HUES48 (cell line): Measurements from ENCODE around the gene EIPR1.
A peak's percentile ranks its signal among the peaks of the same experiment; 100 is the strongest.

Experiments used
- H3K27ac ChIP-seq: one replicate; pipeline ENCODE4 v1.7.0; 2013; ENCODE audit warnings: low read depth, low read length, inconsistent platforms
- H3K27me3 ChIP-seq: 2 replicates; pipeline ENCODE4 v1.6.1; 2013; ENCODE audit warnings: mild to moderate bottlenecking, low read length; ENCODE audit not compliant: control insufficient read depth, insufficient read depth
- H3K36me3 ChIP-seq: 2 replicates; pipeline ENCODE4 v1.6.1; 2013; ENCODE audit warnings: low read length; ENCODE audit not compliant: control insufficient read depth, insufficient read depth
- H3K4me1 ChIP-seq: 2 replicates; pipeline ENCODE4 v1.6.1; 2013; ENCODE audit warnings: mild to moderate bottlenecking, low read length; ENCODE audit not compliant: control insufficient read depth, insufficient read depth
- H3K4me3 ChIP-seq: 2 replicates; pipeline ENCODE4 v1.5.1; 2013; ENCODE audit warnings: mild to moderate bottlenecking, low read depth, low read length
- H3K9ac ChIP-seq: 2 replicates; pipeline ENCODE4 v1.6.1; 2013; ENCODE audit warnings: mild to moderate bottlenecking, low read depth, low read length, moderate library complexity
- H3K9me3 ChIP-seq: 2 replicates; pipeline ENCODE4 v1.6.1; 2013; ENCODE audit warnings: low read length; ENCODE audit not compliant: control insufficient read depth, insufficient read depth

Gene EIPR1

DNA sequence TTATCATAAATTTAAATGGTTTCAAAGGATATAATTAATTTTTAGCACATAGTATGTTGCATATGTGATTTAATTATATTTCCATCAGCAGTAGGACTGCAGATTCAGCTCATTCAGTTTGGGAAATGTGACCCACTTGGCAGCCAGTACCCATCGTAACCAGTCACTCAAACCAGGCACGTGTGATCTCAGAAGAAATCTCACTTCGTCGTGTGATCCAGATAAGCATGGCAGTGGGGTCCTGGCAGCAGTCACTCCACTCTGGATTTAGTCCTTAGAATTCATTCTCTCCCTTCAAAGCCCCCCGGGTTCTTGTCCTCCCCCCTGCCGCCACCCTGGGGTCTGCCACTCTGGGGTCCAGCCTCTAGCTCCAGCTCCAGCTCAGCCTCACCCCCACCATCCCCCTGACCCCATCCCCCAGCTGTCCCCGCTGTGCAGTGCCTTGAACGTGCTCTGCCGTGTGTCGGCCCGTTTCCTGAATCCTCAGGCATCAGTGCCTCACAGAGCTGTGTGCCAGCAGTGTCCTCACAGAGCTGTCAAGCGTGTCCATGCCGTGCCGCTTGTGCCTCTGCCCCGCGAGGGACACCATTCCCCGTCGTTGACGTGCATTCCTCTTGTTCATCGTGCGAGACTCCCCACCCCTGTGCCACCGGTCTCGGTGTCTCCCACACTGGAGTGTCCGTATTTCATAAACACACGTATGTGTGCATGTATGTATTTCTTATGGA lies 36.7 kb upstream of the EIPR1 start:
- Histone ChIP-seq H3K27me3 (no peaks in the 10 kb centered on the region), H3K4me3 (no peak overlapping the region), H3K9ac (no peak overlapping the region), H3K27ac (no peak overlapping the region), H3K9me3 (no peaks in the 10 kb centered on the region), H3K4me1 (no peaks in the 10 kb centered on the region), H3K36me3 (no peaks in the 10 kb centered on the region)

DNA sequence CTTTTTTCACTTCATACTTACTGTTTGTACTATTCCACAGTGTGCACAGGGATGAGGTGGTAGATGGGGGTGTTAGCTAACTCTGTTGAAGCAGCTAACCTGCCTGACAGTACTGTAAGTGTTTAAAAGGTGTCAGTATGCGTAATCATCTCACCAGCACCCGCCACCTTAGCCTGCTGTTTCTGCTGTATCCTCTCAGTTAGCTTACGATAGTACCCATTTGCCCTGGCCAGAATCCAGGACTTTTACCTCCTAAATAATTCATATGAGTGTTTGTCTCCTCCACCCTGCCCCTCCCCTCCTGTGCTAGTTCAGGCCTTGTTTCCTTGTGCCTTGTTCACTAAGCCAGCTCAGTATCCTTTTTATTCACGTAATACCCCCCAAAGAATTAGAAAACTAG lies 36.1 kb upstream of the EIPR1 start:
- H3K4me3 ChIP-seq: no peak overlapping the region
- no peak overlapping the region for H3K9ac ChIP-seq
- H3K27ac ChIP-seq: no peak overlapping the region
- no peaks in the 10 kb centered on the region for H3K4me1 ChIP-seq
- no peaks in the 10 kb centered on the region for H3K27me3 ChIP-seq
- H3K36me3 ChIP-seq: no peaks in the 10 kb centered on the region
- no peaks in the 10 kb centered on the region for H3K9me3 ChIP-seq

DNA sequence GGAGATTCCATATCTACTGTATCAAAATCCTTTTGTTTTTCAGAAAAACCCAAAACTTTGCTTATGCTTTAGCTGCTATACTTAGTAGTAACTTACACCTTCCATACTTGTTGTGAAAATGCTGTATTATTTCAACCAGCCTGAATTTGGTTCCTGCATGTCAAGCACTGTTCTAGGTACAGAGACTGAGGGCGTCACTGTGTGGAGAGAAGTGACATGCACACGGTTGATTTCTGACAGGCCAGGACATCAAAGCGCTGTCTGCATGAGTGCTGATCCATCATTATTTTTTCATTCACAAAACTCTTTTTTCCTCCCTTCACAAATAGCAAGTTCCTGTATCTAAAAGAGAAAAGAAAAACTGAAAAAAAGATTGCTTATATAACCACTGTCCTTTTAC lies 33.5 kb upstream of the EIPR1 start:
- 0 out of 2 replicates have a peak, but pooled peaks cover 5% of the 10 kb centered on the region for H3K36me3 ChIP-seq
- no peak overlapping the region for H3K4me3 ChIP-seq
- no peak overlapping the region for H3K9ac ChIP-seq
- no peak overlapping the region for H3K27ac ChIP-seq
- H3K4me1 ChIP-seq: no peaks in the 10 kb centered on the region
- no peaks in the 10 kb centered on the region for H3K27me3 ChIP-seq
- no peaks in the 10 kb centered on the region for H3K9me3 ChIP-seq

DNA sequence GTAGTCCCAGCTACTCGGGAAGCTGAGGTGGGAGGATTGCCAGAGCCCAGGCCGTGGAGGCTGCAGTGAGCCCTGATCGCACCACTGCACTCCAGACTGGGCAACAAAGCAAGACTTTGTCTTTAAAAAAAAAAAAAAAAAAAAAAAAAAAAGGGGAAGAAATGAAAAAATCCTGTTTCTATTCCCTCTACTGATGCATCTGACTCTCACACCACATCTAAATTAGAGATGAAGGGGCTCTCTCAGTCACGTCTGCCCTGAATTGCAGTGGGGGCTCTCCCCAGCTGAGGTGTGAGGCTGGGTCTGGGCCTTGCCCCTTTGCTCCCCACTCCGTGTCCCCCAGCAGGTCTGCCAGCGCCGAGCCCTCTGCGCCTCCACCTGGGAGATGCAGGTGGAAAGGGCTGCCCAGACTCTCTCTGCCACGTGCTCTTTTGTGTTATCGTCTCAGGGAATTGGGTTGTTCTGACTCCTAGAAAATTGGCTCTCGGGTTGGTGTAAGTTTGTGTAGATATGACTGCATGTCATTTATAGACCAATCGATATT lies 32.1 kb upstream of the EIPR1 start:
- H3K9me3 ChIP-seq: no peaks in the 10 kb centered on the region
- no peaks in the 10 kb centered on the region for H3K27me3 ChIP-seq
- no peaks in the 10 kb centered on the region for H3K4me1 ChIP-seq
- H3K27ac ChIP-seq: no peak overlapping the region
- no peak overlapping the region for H3K9ac ChIP-seq
- no peak overlapping the region for H3K4me3 ChIP-seq
- H3K36me3 ChIP-seq: 0 out of 2 replicates have a peak, but pooled peaks cover 10% of the 10 kb centered on the region

DNA sequence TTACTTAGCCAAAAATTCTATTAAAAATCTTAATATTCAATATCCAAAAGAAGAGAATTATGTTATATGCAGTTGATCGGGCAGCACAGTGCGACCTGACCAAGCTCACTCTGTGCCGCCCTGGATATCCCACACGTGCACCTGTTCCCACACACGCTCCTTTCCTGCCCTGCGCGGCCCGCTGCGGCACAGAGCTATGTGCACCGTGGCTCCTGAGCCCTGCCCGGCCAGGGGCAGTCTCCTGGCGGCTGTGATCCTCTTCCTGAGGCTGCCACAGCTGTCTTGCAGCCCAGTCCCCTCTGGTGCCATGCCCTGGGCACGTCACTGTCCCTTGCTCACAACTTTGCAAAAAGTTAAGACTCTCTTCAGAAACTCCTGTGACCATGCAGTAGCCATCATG lies 31.2 kb upstream of the EIPR1 start:
- Histone ChIP-seq H3K27ac (no peak overlapping the region), H3K27me3 (no peaks in the 10 kb centered on the region), H3K4me1 (no peaks in the 10 kb centered on the region), H3K4me3 (no peak overlapping the region), H3K9ac (no peak overlapping the region), H3K9me3 (no peaks in the 10 kb centered on the region), H3K36me3 (0 out of 2 replicates have a peak, but pooled peaks cover 10% of the 10 kb centered on the region)

DNA sequence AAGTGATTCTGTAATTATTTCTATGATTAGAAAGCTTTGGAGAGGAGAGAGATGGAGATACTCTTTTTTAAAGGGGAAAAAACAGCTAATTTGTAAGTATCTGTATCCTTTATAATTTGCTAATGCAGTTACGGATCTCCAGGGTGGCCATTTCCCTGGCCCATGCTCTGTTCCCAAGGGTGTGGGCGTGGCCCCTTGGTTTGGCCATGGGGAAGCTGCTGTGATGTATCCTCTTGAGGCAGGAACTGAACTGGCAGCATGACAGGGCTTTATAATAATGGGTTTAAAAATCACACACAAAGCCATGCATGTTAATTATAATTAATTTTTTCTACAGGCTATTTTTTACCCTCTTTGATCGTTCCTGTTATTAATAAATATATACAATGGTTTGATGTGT lies 28.9 kb upstream of the EIPR1 start:
- Histone ChIP-seq H3K9ac (no peak overlapping the region), H3K27ac (no peak overlapping the region), H3K36me3 (peaks cover 21% of the 10 kb centered on the region; the same call in 1 of the 2 replicates), H3K9me3 (no peaks in the 10 kb centered on the region), H3K4me3 (no peak overlapping the region), H3K4me1 (no peaks in the 10 kb centered on the region), H3K27me3 (no peaks in the 10 kb centered on the region)

DNA sequence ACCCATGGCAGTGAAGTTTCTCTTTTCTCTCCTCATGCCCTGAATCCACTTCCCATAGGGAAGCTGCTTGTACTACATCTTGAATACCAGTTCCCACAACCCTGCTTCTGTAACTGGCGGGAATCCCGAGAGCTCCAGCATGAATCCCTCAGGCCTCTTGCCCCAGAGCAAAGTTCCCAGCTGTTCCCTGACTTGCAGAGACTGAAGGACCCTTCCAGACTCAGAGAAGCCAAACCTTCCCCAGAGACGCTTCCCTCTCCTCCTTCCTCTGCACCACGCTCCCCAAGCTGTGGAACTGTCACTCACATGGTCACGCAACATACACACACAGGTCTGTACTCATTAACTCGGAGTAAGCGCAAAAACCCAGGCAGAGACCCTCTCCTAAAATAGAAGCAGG lies 28.3 kb upstream of the EIPR1 start:
- no peaks in the 10 kb centered on the region for H3K9me3 ChIP-seq
- H3K36me3 ChIP-seq: peaks cover 26% of the 10 kb centered on the region
- H3K27me3 ChIP-seq: no peaks in the 10 kb centered on the region
- no peak overlapping the region for H3K4me3 ChIP-seq
- H3K27ac ChIP-seq: no peak overlapping the region
- no peak overlapping the region for H3K9ac ChIP-seq
- H3K4me1 ChIP-seq: no peaks in the 10 kb centered on the region

DNA sequence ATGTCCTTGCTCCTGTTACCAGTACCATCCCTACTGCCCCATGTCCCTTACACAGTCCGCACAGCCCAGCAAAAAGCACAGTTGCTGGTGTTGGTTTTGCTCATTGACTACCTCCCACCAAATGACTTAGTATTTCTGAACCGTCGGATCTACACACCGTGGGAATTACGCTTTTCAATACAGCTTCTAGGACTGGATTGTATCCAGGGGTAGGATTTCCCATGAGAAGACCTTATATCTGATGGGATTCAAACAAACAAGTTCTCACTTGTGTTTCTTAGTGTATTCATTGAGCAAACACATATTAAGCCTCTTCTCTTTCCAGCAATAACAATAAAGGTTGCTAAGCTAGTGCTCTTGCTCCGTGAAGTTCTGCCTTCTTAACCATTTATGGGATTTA lies 27.7 kb upstream of the EIPR1 start:
- no peak overlapping the region for H3K9ac ChIP-seq
- peaks cover 29% of the 10 kb centered on the region for H3K36me3 ChIP-seq
- H3K27ac ChIP-seq: no peak overlapping the region
- H3K4me1 ChIP-seq: no peaks in the 10 kb centered on the region
- no peaks in the 10 kb centered on the region for H3K27me3 ChIP-seq
- H3K9me3 ChIP-seq: no peaks in the 10 kb centered on the region
- H3K4me3 ChIP-seq: no peak overlapping the region

DNA sequence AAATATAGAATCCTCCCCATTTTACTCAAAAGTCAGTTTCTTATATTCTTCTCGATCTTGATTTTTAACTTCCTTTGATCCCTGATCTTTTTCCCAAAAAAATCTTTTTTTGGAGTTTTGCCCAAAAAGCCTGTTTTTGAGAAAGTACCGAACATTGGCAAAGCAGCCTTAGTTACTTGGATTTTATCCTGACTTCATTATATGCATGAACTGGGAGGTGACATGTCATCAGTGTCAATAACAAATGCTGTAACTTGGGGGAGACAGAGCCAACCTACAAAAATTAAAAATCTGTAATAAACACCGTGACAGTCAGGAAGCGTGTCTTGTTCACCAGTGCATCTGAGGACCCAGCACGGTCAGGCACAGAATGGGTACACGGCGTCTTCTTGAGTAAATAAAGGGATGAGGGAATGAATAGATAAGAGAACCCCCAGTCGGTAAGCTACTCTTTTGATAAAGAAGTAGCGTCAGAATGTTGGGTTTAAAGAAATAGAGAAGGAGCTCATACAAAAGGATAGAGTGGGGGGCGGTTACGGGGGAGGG lies 26.8 kb upstream of the EIPR1 start:
- Histone ChIP-seq H3K27ac (no peak overlapping the region), H3K9me3 (no peaks in the 10 kb centered on the region)

DNA sequence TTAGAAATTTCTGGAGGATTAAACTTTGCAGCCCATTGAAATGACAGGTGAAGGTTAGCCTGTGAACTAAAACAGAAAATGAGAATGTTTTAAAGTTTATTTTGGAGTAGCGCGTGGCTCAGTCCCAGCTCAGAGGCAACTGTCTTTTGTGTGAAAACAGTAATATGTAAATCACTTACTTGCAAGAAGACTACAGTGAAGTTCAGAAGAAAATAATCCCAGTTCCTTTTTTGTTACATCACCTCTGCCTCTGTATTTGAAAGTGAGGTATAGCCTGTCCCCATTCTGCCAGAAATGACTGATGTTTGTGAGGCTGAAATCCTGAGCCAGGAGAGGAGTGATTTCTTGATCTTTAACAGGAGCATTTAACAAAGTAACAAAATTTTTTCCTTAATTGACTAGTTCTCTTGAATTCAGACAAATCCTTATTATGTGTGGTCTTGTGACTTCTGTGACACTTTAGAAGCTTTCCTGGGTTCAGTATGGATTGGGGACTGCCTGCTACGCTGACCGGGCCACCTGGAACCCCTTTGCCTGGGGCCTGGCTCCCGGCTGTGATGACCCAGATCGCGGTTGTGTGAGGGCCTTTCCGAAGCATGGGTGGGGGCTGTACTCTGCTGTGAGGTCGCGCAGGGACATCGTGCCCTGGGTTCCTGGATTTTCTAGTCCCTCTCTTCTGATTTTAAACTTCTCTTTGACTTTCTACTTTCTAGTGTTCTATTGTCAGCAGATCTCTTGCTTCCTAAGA lies 26.1 kb upstream of the EIPR1 start:
- no peaks in the 10 kb centered on the region for H3K27me3 ChIP-seq
- no peak overlapping the region for H3K27ac ChIP-seq
- peaks cover 29% of the 10 kb centered on the region for H3K36me3 ChIP-seq
- no peaks in the 10 kb centered on the region for H3K9me3 ChIP-seq
- H3K4me3 ChIP-seq: no peak overlapping the region
- H3K9ac ChIP-seq: no peak overlapping the region
- peaks cover 8% of the 10 kb centered on the region for H3K4me1 ChIP-seq

More for the DNA sequence above, 26.8 kb upstream of the EIPR1 start:
- H3K9ac ChIP-seq: no peak overlapping the region
- no peak overlapping the region for H3K4me3 ChIP-seq
- H3K4me1 ChIP-seq: peaks cover 2% of the 10 kb centered on the region; the same call in 1 of the 2 replicates
- peaks cover 29% of the 10 kb centered on the region for H3K36me3 ChIP-seq
- H3K27me3 ChIP-seq: no peaks in the 10 kb centered on the region

DNA sequence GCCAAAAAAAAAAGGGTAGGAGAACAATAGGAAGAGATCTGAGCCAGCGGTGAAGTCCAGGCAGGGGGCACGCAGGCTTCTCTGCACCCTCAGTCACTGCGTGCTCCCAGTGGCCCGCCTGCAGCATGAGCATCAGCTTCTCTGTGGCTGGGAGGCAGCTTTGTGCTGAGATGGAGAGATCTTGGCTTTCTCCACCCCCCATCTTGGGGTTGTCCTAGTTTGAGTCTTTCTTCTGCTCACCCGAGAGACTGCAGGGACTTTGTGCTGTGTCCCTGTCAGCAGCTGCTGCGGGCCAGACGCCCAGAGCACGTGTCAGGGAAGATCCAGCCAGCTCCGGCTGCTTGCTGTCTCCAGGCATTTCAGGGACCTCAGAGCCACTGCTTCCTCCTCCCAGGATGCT lies 22.2 kb upstream of the EIPR1 start:
- no peak overlapping the region for H3K9ac ChIP-seq
- peaks cover 14% of the 10 kb centered on the region for H3K4me1 ChIP-seq
- H3K4me3 ChIP-seq: no peak overlapping the region
- peak overlapping the region; percentile 71 for H3K27ac ChIP-seq
- H3K36me3 ChIP-seq: peaks cover 19% of the 10 kb centered on the region
- H3K27me3 ChIP-seq: no peaks in the 10 kb centered on the region
- peaks cover 14% of the 10 kb centered on the region; the same call in 1 of the 2 replicates for H3K9me3 ChIP-seq
